ENCODE results near the gene PRDX3.

DNA sequence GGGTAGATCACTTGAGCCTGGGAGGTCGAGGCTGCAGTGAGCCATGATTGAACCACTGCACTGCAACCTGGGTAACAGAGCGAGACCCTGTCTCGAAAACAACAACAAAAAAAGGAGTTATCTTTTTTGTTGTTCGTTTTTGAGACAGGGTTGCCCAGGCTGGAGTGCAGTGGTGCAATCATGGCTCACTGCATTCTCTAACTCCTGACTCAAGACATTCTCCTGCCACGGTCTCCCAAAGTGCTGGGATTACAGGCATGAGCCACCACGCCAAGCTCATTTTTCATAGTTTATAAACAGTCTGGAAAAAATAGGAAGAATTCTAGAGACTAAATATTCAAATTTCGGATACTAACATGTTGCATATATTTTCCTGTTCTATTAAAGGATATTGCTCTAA is 42.5 kb downstream of the PRDX3 start:
- TF ChIP-seq, protein P1, sequence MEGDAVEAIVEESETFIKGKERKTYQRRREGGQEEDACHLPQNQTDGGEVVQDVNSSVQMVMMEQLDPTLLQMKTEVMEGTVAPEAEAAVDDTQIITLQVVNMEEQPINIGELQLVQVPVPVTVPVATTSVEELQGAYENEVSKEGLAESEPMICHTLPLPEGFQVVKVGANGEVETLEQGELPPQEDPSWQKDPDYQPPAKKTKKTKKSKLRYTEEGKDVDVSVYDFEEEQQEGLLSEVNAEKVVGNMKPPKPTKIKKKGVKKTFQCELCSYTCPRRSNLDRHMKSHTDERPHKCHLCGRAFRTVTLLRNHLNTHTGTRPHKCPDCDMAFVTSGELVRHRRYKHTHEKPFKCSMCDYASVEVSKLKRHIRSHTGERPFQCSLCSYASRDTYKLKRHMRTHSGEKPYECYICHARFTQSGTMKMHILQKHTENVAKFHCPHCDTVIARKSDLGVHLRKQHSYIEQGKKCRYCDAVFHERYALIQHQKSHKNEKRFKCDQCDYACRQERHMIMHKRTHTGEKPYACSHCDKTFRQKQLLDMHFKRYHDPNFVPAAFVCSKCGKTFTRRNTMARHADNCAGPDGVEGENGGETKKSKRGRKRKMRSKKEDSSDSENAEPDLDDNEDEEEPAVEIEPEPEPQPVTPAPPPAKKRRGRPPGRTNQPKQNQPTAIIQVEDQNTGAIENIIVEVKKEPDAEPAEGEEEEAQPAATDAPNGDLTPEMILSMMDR (IDR thresholded peaks at IDR 0.05; ENCODE audit: low read depth, low read length, missing input control): no peak
- TF ChIP-seq, protein P2, sequence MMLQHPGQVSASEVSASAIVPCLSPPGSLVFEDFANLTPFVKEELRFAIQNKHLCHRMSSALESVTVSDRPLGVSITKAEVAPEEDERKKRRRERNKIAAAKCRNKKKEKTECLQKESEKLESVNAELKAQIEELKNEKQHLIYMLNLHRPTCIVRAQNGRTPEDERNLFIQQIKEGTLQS (IDR thresholded peaks at IDR 0.05): no peak
- TF ChIP-seq EGR1 (IDR thresholded peaks at IDR 0.05; ENCODE audit: low read depth in 2 of 2): no peak
- no peak for TF ChIP-seq GABPA (IDR thresholded peaks at IDR 0.05 in 1 of 2, conservative IDR thresholded peaks at IDR 0.05 in 1 of 2)
- TF ChIP-seq, protein P3, sequence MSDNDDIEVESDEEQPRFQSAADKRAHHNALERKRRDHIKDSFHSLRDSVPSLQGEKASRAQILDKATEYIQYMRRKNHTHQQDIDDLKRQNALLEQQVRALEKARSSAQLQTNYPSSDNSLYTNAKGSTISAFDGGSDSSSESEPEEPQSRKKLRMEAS (IDR thresholded peaks at IDR 0.05): no peak
- no peak for TF ChIP-seq YY1 (IDR thresholded peaks at IDR 0.05)
